Superior temporal gyrus (tissue), 1 donor: ENCODE measurements around the gene HIP1.
"Not testable (repeated sequence)": the region's sequence is repeated elsewhere in the genome, so short reads cannot be mapped to it uniquely, and the experiment has no call there.

Source experiments
- DNase-seq: peaks from one replicate; pipeline ENCODE4 v3.0.0-alpha.2; 2016; ENCODE audit errors: extremely low spot score

The HIP1 gene

DNA sequence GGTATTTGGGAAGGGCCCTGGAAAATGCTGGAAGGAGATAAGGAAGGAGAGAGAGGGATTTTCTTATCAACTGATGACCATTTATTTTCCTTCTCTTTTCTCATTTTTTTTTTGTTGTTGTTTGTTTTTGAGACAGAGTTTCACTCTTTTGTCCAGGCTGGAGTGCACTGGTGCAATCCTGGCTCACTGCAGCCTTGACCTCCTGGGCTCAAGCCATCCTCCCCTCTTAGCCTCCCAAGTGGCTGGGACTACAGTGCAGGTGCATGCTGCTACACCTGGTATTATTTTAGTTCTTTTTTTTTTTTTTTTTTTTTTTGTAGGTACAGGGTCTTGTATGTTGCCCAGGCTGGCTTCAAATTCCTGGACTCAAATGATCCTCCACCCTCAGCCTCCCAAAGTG lies 52.2 kb downstream of the HIP1 start:
- no peak for DNase-seq

DNA sequence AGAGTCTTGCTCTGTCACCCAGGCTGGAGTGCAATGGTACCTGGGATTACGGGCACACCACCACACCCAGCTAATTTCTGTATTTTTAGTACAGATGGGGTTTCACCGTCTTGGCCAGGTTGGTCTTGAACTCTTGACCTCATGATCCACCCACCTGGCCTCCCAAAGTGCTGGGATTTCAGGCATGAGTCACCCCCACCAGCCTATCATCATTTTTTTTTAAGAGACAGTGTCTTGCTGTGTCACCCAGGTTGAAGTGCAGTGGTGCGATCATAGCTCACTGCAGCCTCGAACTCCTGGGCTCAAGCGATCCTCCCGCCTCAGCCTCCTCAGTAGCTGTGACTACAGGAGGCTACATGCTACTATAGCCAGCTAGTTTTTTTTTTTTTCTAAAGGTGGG lies 56.7 kb downstream of the HIP1 start:
- DNase-seq, result not testable (repeated sequence)

DNA sequence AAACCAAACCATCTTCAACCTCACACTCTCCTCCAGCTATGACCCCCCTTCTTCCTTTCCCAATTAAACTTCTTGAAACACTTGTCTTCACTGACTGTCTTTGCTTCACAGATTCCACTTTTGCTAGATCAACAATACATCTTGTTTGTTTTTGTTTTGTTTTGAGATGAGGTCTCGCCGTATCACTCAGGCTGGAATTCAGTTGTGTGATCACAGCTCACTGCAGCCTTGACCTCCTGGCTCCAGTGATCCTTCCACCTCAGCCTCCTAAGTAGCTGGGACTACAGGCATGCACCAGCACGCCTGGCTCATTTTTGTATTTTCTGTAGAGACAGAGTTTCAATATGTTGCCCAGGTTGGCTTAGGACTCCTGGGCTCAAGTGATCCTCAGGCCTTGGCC lies 59.7 kb downstream of the HIP1 start:
- no peak for DNase-seq

DNA sequence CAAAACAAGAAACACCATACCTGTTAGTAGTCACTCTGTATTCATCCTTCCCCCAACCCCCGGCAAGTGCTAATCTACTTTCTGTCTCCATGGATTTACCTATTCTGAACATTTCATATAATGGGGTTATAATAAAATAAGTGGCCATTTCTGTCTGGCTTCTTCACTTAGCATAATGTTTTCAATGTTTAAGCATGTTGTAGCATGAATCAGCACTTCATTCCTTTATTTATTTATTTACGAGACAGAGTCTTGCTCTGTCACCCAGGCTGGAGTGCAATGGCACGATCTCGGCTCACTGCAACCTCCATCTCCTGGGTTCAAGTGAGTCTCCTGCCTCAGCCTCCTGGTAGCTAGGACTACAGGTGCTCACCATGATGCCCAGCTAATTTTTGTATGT lies 69.2 kb downstream of the HIP1 start:
- DNase-seq, result no peak

DNA sequence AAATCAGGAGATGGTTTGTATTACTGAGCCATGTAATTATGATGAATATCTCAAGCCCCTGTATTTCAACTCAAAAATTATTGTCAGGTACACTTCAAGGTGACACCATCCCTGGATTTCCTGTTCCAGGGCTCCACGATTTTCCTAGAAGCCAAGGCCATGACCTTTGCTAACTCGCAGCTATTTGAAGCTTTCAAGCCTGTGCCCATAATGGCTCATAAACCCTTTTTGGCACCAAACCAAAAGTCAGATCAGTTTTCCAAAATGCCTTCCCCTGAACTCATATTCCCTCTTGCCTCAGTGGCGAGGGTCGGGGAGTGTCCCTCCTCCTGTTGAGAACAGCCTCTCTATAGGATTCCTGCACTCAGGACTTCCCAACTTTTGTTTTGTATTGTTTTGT lies 70.8 kb downstream of the HIP1 start:
- DNase-seq, result no peak

DNA sequence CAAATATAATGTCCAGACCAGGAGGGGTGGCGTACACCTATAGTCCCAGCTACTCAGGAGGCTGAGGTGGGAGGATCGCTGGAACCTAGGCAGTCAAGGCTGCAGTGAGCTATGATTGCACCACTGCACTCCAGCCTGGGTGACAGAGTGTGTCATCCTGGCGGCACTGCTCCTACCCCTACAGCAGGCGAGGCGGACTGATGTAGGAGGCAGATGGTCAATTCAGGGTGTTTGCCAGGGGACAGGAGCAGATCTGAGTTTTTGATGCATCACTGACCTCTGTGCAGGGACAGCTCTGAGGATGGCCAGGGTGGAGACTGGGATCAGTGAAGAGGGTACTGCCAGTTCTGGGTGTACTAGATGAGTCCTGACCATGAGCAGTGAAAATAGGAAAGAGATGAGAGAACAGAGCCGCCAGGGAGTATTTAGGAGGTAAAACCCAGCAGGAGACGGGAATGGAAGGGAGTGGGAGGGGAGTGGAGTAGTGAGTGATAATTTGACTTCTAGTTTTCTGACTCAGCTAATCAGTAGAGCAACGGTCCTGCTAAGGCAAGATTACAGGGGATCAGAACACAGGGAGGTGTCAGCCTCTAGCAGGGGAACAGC lies 75.3 kb downstream of the HIP1 start:
- peak; percentile 33 for DNase-seq

DNA sequence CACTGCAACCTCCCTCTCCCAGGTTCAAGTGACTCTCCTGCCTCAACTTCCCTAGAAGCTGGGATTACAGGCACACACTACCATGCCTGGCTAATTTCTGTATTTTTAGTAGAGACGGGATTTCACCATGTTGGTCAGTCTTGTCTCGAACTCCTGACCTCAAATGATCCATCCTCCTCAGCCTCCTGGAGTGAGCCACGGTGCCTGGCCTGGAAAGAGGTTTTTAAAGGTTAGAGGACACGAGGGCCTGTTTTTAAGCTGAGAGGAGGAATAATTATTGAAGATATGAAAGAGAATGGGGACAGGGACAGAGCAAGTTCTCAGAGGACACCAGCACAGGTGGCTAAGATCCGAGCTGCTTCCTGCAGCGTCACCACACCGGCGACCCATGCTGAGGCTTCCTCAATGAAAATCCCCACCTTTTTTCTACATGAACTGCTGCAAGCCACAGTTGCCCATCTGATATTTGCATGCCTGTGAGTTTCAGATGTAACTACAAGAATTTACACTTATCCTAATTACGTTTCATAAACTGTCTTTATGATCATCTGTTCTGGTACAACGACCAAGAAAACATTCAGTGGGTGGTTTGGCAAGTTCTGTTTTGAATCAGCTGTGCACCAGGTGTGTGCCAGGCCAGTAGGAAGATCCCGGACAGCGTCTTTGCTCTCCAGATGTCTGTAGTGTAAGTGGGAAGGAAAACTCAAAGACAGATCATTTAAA lies 76.0 kb downstream of the HIP1 start:
- DNase-seq, result peak; percentile 29

DNA sequence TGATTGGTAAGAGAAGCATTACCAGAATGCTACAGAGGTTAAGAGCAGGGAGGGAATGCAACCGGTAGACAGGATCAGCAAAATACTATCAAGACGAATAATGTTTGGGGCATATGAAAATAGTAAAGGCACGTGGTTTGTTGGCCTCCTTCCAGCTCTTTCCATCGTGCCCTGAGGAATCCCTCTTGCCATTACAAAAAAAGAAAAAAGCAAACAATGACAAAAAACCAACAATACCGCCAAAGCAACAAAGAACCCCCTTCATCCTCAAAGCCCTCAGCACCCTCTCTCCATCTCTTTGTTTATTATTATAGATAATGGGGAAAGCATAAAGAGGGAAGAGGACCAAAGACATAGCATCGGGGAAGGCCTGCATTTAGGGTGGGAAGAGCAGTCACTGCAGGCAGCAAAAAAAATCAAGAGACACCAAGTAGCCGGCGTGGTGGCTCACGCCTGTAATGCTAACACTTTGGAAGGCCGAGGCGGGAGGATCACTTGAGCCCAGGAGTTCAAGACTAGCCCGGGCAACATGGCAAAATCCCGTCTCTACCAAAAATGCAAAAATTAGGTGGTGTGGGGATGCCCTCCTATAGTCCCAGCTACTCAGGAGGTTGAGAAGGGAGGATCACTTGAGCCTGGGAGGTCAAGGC lies 78.0 kb downstream of the HIP1 start:
- DNase-seq, result peak; percentile 89

DNA sequence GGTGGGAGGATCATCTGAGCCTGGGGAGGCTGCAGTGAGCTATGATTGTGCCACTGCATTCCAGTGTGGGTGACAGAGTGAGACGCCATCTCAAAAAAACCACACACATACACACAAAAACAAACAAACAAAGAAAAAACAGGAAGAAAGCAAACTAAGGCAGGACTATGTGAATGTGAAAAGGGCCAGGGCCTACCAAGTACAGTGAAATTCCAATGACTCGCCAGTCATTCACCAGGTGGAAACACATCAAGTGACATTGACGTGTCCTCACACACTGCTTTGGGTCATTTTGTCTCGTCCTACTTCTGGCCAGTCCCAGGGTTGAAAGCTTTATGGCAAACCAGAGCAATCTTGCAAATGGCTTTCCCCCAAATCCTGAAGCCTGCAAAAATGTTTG lies 79.9 kb downstream of the HIP1 start:
- no peak for DNase-seq

DNA sequence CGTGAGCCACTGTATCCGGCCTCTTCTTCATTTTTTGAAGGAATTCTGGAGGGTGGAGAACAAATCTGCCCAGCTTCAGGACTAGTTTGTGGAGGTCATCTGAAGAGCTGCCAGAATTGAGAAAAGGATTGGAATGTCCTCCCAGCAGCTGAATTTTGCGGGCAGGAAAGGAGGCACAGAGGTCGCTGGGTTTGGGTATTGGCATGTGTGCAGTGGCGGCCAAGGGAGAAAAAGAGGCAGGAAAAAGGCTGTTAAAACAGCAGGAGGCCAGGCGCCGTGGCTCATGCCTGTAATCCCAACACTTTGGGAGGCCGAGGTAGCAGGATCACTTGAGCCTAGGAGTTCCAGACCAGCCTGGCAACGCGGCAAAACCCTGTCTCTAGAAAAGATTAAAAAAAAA lies 80.4 kb downstream of the HIP1 start:
- no peak for DNase-seq

DNA sequence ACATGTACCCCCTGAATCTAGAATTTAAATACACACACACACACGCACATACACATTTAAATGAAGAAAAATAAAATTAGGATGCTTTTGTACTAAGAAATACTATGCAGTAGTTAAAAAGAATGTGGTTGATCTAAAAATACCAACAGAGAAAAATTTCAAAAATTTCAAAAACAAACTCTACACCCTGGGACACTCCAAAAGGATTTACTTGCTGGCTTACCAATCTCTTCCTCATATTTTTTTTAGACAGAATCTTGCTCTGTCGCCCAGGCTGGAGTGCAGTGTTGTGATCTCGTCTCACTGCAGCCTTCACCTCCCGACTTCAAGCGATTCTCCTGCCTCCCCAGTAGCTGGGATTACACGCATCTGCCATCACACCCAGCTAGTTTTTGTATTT lies 80.9 kb downstream of the HIP1 start:
- no peak for DNase-seq

DNA sequence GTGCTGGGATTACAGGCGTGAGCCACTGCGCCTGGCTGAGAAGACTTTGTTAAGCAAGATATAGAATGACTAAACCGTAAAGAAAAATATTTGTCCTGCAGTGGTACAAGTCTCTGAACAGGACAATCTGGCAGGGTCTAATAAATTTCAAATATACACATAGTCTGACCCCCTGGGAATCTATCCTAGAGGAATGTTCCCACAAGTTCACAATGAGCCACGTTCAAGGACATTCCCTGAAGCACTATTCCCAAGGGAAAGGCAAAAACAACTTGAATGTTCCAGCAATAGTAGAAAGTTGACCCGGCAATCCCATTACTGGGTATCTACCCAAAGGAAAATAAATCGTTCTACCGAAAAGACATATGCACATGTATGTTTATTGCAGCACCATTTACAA lies 82.0 kb downstream of the HIP1 start:
- no peak for DNase-seq

DNA sequence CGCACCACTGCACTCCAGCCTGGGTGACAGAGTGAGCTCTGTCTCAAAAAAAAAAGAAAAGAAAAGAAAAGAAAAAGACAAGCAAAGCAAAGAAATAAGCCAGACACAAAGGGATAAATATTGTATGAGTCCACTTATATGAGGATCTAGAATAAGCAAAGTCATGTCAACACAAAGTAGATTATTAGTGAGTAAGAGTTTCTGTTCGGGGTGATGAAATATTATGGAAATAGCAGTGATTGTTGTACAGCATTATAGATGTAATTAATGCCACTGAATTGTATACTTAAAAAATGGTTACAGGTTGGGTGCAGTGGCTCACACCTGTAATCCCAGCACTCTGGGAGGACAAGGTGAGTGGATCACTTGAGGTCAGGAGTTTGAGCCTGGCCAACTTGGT lies 83.2 kb downstream of the HIP1 start:
- no peak for DNase-seq

DNA sequence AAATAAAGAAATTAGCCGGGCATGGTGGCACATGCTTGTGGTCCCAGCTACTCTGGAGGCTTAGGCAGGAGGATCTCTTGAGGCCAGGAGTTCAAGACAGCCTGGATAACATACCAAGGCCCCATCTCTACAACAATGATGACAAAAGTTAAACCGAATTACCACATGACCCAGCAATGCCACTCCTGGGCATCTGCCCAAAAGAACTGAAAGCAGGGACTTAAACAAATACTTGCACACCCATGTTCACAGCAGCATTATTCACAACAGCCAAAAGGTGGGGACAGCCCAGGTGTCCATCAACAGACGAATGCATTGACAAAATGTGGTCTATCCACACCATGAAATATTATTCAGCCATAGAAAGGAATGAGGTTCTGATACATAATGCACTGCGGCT lies 83.9 kb downstream of the HIP1 start:
- DNase-seq, result no peak

DNA sequence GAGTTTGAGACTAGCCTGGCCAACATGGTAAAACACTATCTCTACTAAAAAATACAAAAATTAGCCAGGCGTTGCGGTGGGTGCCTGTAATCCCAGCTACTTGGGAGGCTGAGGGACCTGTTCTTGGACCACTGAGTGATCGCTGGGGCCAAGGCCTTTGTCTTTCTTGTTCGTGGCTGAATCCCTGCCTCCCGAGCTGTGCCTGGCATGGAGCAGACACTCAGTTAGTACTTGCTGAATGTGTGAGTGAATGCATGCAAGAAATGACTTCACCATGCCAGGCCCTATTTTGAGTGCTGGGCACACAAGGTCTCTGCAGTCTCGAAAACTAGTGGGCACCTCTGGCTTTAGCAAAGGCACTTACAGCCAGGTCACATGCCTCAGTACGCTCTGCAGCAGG lies 85.1 kb downstream of the HIP1 start:
- DNase-seq, result no peak

DNA sequence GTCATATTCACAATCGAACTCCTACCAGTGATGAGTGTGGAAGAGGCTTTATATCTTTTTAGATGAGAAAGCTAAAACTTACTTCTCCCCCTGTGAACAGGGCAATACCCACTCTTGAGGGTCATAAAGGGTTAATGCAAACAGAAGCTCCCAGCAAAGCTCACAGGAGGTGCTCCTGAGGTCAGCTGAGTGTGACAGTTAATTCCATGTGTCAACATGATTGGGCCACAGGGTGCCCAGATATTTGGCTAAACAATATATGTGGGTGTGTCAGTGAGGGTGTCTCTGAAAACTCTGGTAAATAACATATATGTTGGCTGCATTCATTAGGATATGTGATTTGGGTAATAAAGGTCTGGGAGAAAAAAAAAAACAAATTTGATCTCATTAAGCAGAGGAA lies 86.0 kb downstream of the HIP1 start:
- no peak for DNase-seq

DNA sequence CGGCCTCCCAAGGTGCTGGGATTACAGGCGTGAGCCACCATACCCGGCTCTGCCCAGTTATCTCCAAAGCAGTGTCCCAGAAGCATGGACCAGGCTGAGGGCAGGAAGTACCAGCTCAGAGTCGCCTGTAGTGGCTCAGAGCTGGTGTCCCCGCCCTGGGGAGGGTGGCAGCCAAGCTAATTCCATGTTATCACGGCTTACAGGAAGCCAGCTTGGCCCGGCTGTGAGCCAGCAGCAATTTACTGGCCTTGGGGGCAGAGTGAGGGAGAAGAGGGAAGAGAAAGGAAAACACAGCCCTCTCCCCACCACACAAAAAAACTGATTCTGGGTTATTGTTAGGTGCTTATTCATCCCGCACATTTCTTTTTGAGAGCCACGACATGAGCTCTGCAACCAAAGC lies 88.1 kb downstream of the HIP1 start:
- DNase-seq, result no peak

DNA sequence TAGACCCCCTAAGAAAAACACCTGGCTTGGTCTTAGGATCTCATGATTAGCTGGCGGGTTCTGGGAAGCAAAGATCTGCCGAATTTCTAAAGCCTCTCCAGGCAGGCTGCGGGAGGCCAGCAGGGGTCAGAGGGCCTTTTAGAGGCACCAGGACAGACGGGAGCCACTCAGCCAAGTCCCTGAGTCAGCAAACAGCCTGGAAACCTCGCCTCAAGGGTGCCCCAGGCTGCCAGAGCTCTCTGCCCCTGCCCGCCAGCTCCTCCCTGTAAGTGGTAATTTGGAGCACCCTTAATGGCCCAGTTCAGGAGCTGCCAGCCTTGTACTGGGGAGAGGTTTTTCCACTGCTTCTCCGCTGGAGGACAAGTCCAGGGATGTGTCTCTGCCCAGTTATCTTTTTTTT lies 88.7 kb downstream of the HIP1 start:
- no peak for DNase-seq

DNA sequence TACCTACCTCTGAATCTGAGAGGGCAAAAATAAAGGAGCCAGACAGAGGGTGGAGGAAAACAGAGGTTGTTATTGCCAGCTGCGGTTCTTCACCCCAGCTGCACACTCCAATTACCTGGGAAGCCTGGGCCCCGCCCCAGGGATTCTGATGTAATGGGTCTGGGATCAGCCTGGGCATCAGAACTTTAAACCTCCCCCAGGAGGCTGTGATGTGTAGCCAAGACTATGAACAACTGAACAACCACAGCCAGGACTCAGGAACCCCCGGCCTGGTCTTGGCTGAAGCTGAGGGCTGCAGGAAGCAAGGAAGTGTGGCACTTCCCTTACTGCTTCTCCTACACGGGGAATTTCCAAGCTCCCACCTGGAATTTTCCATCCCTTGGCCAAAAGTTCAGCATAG lies 89.3 kb downstream of the HIP1 start:
- no peak for DNase-seq

DNA sequence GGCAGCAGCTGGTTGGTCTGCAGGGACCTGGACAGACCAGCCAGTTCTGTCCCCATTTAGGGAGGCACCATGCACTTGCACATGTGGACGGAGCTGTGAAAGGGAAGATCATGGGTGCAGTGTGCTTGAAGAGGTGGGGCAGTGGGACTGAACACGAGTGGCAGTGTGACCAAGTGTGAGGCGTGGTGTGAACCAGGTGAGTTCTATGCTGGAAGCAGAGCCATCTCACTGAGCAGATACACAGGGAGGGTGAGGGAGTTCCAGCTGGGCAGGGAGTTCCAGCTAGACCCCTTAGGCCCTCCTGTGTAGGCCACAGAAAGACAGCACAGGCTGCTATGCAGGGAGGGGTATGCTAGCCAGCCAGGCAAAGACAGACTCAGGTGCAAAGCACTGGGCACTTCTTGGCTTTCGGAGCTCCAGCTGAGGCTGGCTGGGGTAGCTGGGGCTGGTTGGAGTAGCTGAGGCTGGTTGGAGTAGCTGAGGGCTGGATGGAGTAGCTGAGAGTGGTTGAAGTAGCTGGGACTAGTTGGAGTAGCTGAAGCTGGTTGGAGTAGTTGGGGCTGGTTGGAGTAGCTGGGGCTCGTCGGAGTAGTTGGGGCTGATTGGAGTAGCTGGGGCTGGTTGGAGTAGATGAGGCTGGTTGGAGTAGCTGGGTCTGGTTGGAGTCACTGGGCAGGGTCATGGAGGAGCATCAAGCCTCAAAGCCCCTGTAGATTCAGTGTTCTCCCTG lies 90.9 kb downstream of the HIP1 start:
- DNase-seq, result no peak

DNA sequence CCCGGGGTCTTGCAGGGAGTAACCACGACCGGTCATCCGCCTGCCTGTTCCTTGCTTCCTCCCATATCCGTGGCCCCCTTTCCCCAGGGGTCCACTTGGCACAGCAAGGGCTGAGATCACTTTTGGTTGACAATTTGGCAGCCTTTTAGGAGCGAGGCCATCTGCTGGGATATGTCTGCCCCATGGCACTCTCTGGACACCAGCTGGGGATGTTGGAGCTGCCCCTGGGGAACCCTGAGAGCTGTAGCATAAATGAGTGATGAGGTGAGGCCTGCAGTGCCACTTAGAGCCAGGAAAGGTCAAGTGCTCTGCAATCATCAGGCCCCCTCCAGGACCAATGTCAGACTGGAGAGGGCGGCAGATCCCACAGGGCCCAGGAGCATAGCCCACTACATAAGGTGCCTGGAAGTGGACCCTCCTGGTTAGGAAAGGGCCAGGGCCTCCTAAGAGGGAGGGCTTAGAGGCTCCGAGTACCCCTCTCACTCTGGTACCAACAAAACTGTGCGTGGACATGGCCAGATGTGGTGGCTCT lies 92.1 kb downstream of the HIP1 start:
- no peak for DNase-seq

DNA sequence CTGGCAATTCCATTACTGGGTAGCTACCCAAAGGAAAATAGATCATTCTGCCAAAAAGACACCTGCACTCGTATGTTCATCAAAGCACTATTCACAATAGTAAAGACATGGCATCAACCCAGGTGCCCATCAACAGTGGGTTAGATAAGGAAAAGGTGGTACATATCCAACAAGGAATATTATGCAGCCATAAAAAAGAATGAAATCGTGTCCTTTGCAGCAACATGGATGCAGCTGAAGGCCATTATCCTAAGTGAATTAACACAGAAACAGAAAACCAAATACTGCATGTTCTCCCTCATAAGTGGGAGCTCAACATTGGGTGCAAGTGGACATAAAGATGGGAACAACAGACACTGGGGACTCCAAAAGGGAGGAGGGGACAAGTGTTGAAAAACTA lies 93.2 kb downstream of the HIP1 start:
- DNase-seq, result no peak

DNA sequence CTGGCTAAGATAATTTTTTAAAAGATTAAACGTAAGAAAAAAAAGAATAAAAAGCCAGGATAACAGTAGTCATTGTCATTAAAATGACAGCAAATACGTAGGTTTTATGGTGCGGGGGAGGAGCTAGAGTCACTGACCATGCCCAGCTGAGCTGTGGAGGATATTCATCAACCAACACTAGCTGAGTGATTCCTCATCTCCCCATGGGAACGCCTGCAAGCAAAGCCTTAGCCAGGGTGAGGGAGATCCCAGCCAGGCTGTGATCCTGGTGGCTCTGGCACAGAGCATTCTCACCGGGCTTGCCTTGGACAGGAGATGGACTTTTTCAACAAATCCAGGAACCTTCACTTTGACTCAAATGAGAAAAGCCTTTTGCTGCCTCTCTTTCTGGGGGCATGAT lies 94.2 kb downstream of the HIP1 start:
- DNase-seq, result no peak
